ENCODE data around the gene ECT2L.

Gene ECT2L, protein sequence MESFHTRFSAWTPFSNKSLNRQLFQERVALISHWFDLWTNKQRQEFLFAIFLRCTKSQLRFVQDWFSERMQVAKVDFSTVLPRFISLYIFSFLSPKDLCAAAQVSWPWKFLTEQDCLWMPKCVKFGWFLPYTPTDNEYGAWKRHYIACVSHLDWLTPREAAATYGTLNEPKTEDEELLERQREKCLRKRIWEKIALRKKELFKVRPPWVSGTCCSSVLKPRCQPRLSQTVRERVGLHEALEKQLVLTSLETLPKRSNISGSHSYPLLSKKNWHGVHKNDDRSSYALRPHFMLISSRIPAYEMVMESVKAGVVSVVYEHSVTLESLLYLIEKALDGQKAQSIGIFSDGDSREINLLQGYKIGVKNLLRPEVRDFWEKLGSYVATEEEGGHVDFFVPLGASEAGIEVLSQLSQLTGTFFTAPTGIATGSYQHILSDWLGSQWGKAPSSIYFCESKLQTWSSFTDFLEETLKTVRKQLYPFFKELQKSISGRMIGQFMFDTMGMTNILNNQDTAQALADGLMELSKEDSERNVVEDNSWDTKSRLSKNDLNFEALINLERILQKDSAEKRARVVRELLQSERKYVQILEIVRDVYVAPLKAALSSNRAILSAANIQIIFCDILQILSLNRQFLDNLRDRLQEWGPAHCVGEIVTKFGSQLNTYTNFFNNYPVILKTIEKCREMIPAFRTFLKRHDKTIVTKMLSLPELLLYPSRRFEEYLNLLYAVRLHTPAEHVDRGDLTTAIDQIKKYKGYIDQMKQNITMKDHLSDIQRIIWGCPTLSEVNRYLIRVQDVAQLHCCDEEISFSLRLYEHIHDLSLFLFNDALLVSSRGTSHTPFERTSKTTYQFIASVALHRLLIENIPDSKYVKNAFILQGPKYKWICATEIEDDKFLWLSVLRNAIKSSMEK

GRCh38 chr6:138795809-138796603 is at the start of gene ECT2L:
Gene ECT2L (plus strand): TSS chr6:138796087. CDS start chr6:138813275, 17,188 bp downstream.
- Histone ChIP-seq H3K79me2 (ENCODE audit: insufficient read depth, low read length) (no peaks in the 10 kb centered on the region), H4K20me1 (ENCODE audit: low read depth, low read length) (no peaks in the 10 kb centered on the region), H3K4me2 (ENCODE audit: low read depth, low read length, poor library complexity, severe bottlenecking) (no peak within 1 kb of the TSS), H3K4me3 (ENCODE audit: insufficient read depth, low read length, poor library complexity, severe bottlenecking) (no peak within 1 kb of the TSS), H3K36me3 (ENCODE audit: low read length) (no peaks in the 10 kb centered on the region), H3K9me3 (ENCODE audit: insufficient read depth, low read length) (no peaks in the 10 kb centered on the region), H3F3A (ENCODE audit: insufficient read depth) (no peaks in the 10 kb centered on the region), H3K9ac (ENCODE audit: low read length) (no peak within 1 kb of the TSS), H3K27ac (ENCODE audit: low read depth, low read length) (no peak within 1 kb of the TSS), H3K27me3 (ENCODE audit: low read length) (no peaks in the 10 kb centered on the region), H3K9me2 (replicated peaks; ENCODE audit: insufficient read depth, low read length) (no peaks in the 10 kb centered on the region), H2AFZ (ENCODE audit: low read depth, low read length, severe bottlenecking) (no peak within 1 kb of the TSS)
- TF ChIP-seq EZH2phosphoT487 (conservative IDR thresholded peaks at IDR 0.05; ENCODE audit: low read length) (no peak), CTCF (IDR thresholded peaks at IDR 0.05; ENCODE audit: insufficient read depth, low read length, poor library complexity, severe bottlenecking) (no peak)

DNA sequence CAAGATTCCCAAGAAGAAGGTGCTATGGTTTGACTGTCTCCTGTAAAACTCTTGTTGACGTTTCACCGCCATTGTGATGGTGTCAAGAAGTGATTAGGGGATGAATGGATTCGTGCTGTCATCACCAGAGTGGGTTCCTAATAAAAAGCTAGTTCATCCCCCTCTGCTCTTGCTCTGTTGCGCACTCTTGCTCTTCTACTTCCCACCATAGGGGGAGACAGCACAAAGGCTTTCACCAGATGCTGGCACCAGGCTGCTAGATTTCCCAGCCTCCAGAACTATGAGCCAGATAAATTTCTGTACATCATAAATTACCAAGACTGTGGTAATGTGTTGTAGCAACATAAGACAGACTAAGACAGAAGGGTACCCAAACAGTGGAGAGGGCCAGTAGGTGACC is 43.9 kb upstream of the ECT2L start:
- Histone ChIP-seq H4K20me1 (ENCODE audit: low read depth, low read length) (no peaks in the 10 kb centered on the region), H3K79me2 (ENCODE audit: insufficient read depth, low read length) (no peaks in the 10 kb centered on the region), H3K27ac (ENCODE audit: low read depth, low read length) (no peak overlapping the region), H3K36me3 (ENCODE audit: low read length) (no peaks in the 10 kb centered on the region), H3K9me2 (replicated peaks; ENCODE audit: insufficient read depth, low read length) (no peaks in the 10 kb centered on the region), H2AFZ (ENCODE audit: low read depth, low read length, severe bottlenecking) (no peak overlapping the region), H3K4me3 (ENCODE audit: insufficient read depth, low read length, poor library complexity, severe bottlenecking) (no peak overlapping the region), H3K27me3 (ENCODE audit: low read length) (no peaks in the 10 kb centered on the region), H3K9ac (ENCODE audit: low read length) (no peak overlapping the region), H3F3A (ENCODE audit: insufficient read depth) (no peaks in the 10 kb centered on the region), H3K4me2 (ENCODE audit: low read depth, low read length, poor library complexity, severe bottlenecking) (no peak overlapping the region), H3K9me3 (ENCODE audit: insufficient read depth, low read length) (no peaks in the 10 kb centered on the region)
- TF ChIP-seq EZH2phosphoT487 (conservative IDR thresholded peaks at IDR 0.05; ENCODE audit: low read length) (no peak), CTCF (IDR thresholded peaks at IDR 0.05; ENCODE audit: insufficient read depth, low read length, poor library complexity, severe bottlenecking) (no peak)

DNA sequence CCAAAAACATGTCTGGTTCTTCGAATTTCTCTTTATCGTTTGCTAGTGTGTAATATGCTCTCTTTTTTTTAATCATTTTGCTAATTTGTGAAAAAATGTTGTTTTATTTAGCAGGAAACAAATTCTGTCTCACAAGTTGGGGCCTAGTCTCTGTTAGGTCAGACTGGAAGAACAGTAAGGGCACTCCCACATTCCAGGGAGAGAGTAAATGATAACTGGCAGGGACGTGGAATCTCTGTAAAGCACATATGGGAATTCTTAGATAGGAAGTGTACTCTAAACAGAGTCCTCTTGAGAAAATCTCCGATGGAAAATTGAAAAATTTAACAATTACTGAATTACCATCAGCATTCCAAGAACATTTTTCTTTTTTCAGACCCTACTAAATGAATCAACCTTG is 38.8 kb upstream of the ECT2L start:
- no peaks in the 10 kb centered on the region for H4K20me1 ChIP-seq (ENCODE audit: low read depth, low read length)
- no peak overlapping the region for H3K27ac ChIP-seq (ENCODE audit: low read depth, low read length)
- no peak overlapping the region for H3K4me2 ChIP-seq (ENCODE audit: low read depth, low read length, poor library complexity, severe bottlenecking)
- H3K36me3 ChIP-seq (ENCODE audit: low read length): no peaks in the 10 kb centered on the region
- no peak overlapping the region for H2AFZ ChIP-seq (ENCODE audit: low read depth, low read length, severe bottlenecking)
- no peaks in the 10 kb centered on the region for H3K9me2 ChIP-seq (replicated peaks; ENCODE audit: insufficient read depth, low read length)
- H3K9me3 ChIP-seq (ENCODE audit: insufficient read depth, low read length): no peaks in the 10 kb centered on the region
- H3K79me2 ChIP-seq (ENCODE audit: insufficient read depth, low read length): no peaks in the 10 kb centered on the region
- TF ChIP-seq EZH2phosphoT487 (conservative IDR thresholded peaks at IDR 0.05; ENCODE audit: low read length) (no peak), CTCF (IDR thresholded peaks at IDR 0.05; ENCODE audit: insufficient read depth, low read length, poor library complexity, severe bottlenecking) (no peak)
- no peak overlapping the region for H3K4me3 ChIP-seq (ENCODE audit: insufficient read depth, low read length, poor library complexity, severe bottlenecking)
- H3K9ac ChIP-seq (ENCODE audit: low read length): no peak overlapping the region
- no peaks in the 10 kb centered on the region for H3K27me3 ChIP-seq (ENCODE audit: low read length)
- no peaks in the 10 kb centered on the region for H3F3A ChIP-seq (ENCODE audit: insufficient read depth)
